DND-41 (cell line): ENCODE measurements around the gene TFAP2B.

Experiments
- ATAC-seq: fragments of 200-7000 bp; cut with Tn5 transposase; 3 replicates; pipeline ENCODE4 v1.9.1; 2021; ENCODE audit warnings: low read depth; ENCODE audit not compliant: insufficient read depth
- DNase-seq: peaks from one replicate; pipeline ENCODE4 v3.0.0-alpha.2; 2020
- H2AFZ ChIP-seq: 2 replicates; pipeline ENCODE4 v1.6.0; 2012; ENCODE audit warnings: low read depth, low read length
- H3K27ac ChIP-seq: 2 replicates; pipeline ENCODE4 v1.5.1; 2012; ENCODE audit warnings: low read length, inconsistent platforms
- H3K27me3 ChIP-seq: fragments of 200-600 bp; sonication (generic); 2 replicates; pipeline ENCODE4 v1.6.0; 2012; ENCODE audit warnings: low read length, mild to moderate bottlenecking, inconsistent platforms; ENCODE audit not compliant: insufficient read depth, poor library complexity
- H3K36me3 ChIP-seq: 2 replicates; pipeline ENCODE4 v1.5.1; 2012; ENCODE audit warnings: low read length, inconsistent platforms; ENCODE audit not compliant: insufficient read depth
- H3K4me1 ChIP-seq: 2 replicates; pipeline ENCODE4 v1.5.1; 2012; ENCODE audit warnings: mild to moderate bottlenecking, low read length; ENCODE audit not compliant: insufficient read depth
- H3K4me2 ChIP-seq: 2 replicates; pipeline ENCODE4 v1.6.0; 2012; ENCODE audit warnings: mild to moderate bottlenecking, moderate library complexity, low read length, inconsistent platforms; ENCODE audit not compliant: insufficient read depth
- H3K4me3 ChIP-seq, 2 experiments: fragments of 200-600 bp in 1 of 2; shearing (Covaris generic) in 1 of 2; 2 replicates each; pipeline ENCODE4 v1.5.1; 2012 to 2016; ENCODE audit warnings: inconsistent platforms in 2 of 2, low read length in 2 of 2, mild to moderate bottlenecking in 2 of 2, low read depth in 1 of 2, moderate library complexity in 1 of 2
- H3K79me2 ChIP-seq: 2 replicates; pipeline ENCODE4 v1.6.0; 2012; ENCODE audit warnings: low read length, inconsistent platforms; ENCODE audit not compliant: insufficient read depth
- H3K9ac ChIP-seq: 2 replicates; pipeline ENCODE4 v1.6.0; 2012; ENCODE audit warnings: low read depth, mild to moderate bottlenecking, inconsistent platforms, low read length, moderate library complexity
- H3K9me3 ChIP-seq: 2 replicates; pipeline ENCODE4 v1.5.1; 2012; ENCODE audit warnings: low read length, moderate library complexity, mild to moderate bottlenecking, inconsistent platforms; ENCODE audit not compliant: insufficient read depth, severe bottlenecking
- H4K20me1 ChIP-seq: 2 replicates; pipeline ENCODE4 v1.6.0; 2012; ENCODE audit warnings: low read length; ENCODE audit not compliant: insufficient read depth
- CTCF ChIP-seq: IDR thresholded peaks from 2 replicates; pipeline ENCODE4 v1.5.1; 2012; ENCODE audit warnings: borderline replicate concordance, low read length, moderate library complexity, mild to moderate bottlenecking; ENCODE audit not compliant: poor library complexity, severe bottlenecking; ENCODE audit errors: extremely low read depth
- EZH2 ChIP-seq: IDR thresholded peaks from 3 replicates; pipeline ENCODE4 v1.6.1; 2012; ENCODE audit warnings: borderline replicate concordance, low read depth, mild to moderate bottlenecking, moderate library complexity, low read length, inconsistent platforms; ENCODE audit not compliant: severe bottlenecking

Gene TFAP2B

GRCh38 chr6:50816115-50816675 is 2.5 kb upstream of the TFAP2B start:
- Histone ChIP-seq H3K9ac (peak overlapping the region; percentile 40), H2AFZ (peak overlapping the region; percentile 80), H3K4me2 (peak overlapping the region; percentile 71), H3K4me3 (peak overlapping the region; percentile 31 to 57; a peak in 3 of 4 replicates), H3K27ac (no peak overlapping the region), H3K27me3 (peaks cover 19% of the 10 kb centered on the region), H3K36me3 (no peaks in the 10 kb centered on the region), H3K4me1 (peaks cover 6% of the 10 kb centered on the region), H3K79me2 (no peaks in the 10 kb centered on the region), H4K20me1 (no peaks in the 10 kb centered on the region), H3K9me3 (no peaks in the 10 kb centered on the region)
- ATAC-seq: peak; percentile 90
- peak; percentile 75 for DNase-seq
- TF ChIP-seq EZH2: no peak
- peak; percentile 88 for TF ChIP-seq CTCF

GRCh38 chr6:50816947-50817645 is 1.6 kb upstream of the TFAP2B start:
- peaks cover 6% of the 10 kb centered on the region for H3K4me1 ChIP-seq
- H3K27ac ChIP-seq: no peak overlapping the region
- H3K4me3 ChIP-seq: no peak overlapping the region
- peaks cover 19% of the 10 kb centered on the region for H3K27me3 ChIP-seq
- no peak overlapping the region for H3K9ac ChIP-seq
- no peak for ATAC-seq
- TF ChIP-seq EZH2: no peak
- no peak for TF ChIP-seq CTCF
- no peaks in the 10 kb centered on the region for H3K79me2 ChIP-seq
- no peaks in the 10 kb centered on the region for H3K9me3 ChIP-seq
- H2AFZ ChIP-seq: no peak overlapping the region
- no peaks in the 10 kb centered on the region for H3K36me3 ChIP-seq
- no peak for DNase-seq
- no peaks in the 10 kb centered on the region for H4K20me1 ChIP-seq
- H3K4me2 ChIP-seq: no peak overlapping the region

- ATAC-seq (no peak), DNase-seq (no peak)
- Histone ChIP-seq H3K79me2 (no peaks in the 10 kb centered on the region), H2AFZ (no peak overlapping the region), H3K4me3 (no peak overlapping the region), H3K4me1 (peaks cover 6% of the 10 kb centered on the region), H3K9me3 (no peaks in the 10 kb centered on the region), H3K36me3 (no peaks in the 10 kb centered on the region), H3K9ac (no peak overlapping the region), H3K27me3 (peaks cover 19% of the 10 kb centered on the region), H3K27ac (no peak overlapping the region), H3K4me2 (no peak overlapping the region), H4K20me1 (no peaks in the 10 kb centered on the region)
- no peak for TF ChIP-seq EZH2
- TF ChIP-seq CTCF: no peak
Measured at GRCh38 chr6:50817646-50817950, 1.1 kb upstream of the TFAP2B start.
